HCT116 (cell line): Measurements from ENCODE around the gene GFPT2. TPM values are rescaled to one million over a fixed set of nuclear protein-coding genes. Genes with fewer than 3 reads are reported as not detected.

ENCODE experiments used
- ATAC-seq: fragments of 200-7000 bp; cut with Tn5 transposase; 2 replicates; pipeline ENCODE4 v1.9.1; 2020; ENCODE audit warnings: mild to moderate bottlenecking, moderate library complexity
- BruUV-seq: library from RNA; stranded (reverse); fragments of 400-500 nt; replicated peaks from 2 replicates; lab custom pipeline; 2021; lab: Mats Ljungman, UMichigan
- CTCF ChIA-PET: fragments of 300-600 bp; sonication (Branson Sonifier 250); formaldehyde crosslinking; loops from one replicate; lab custom pipeline; 2021; ENCODE audit warnings: antibody characterized with exemption; lab: Charles Lee
- POLR2A ChIA-PET: fragments of 300-600, 350-600 bp; sonication (Branson Sonifier 250); formaldehyde crosslinking; loops from one replicate; lab custom pipeline; 2021; ENCODE audit warnings: antibody characterized with exemption; lab: Charles Lee
- RAD21 ChIA-PET, 2 experiments: fragments of 300-600 bp; sonication (Branson Sonifier 250); formaldehyde crosslinking; loops; one replicate each; lab custom pipeline; 2023; ENCODE audit warnings: low total read pairs in 2 of 2; ENCODE audit not compliant: uncharacterized antibody in 2 of 2, unreplicated experiment in 2 of 2, low non-redundant PET in 1 of 2; lab: Charles Lee
- DNase-seq: peaks from one replicate; pipeline ENCODE4 v3.0.0-alpha.2; 2010; ENCODE audit warnings: low read depth, low spot score
- H2AFZ ChIP-seq: fragments of 200-600 bp; shearing (Covaris generic), sonication (generic); 2 replicates; pipeline ENCODE4 v1.6.1; 2017; ENCODE audit warnings: low read depth, mixed run types, mixed read lengths, antibody characterized with exemption, low read length; ENCODE audit not compliant: poor library complexity, severe bottlenecking
- H3K27ac ChIP-seq: 2 replicates; pipeline ENCODE4 v1.5.1; 2012; ENCODE audit warnings: low read depth, low read length
- H3K27me3 ChIP-seq: fragments of 200-600 bp; sonication (generic); 2 replicates; pipeline ENCODE4 v1.6.1; 2016; ENCODE audit warnings: mixed run types, low read length, mixed read lengths; ENCODE audit not compliant: insufficient read depth
- H3K36me3 ChIP-seq, 2 experiments: fragments of 200-500 bp in 1 of 2; fragments of 200-600 bp in 1 of 2; sonication (Bioruptor generic) in 1 of 2; sonication (generic) in 1 of 2; 2 replicates each; pipeline versions ENCODE4 v1.5.1 to v1.6.1; 2014 to 2016; ENCODE audit warnings: low read length in 2 of 2, inconsistent platforms in 1 of 2, mixed read lengths in 1 of 2, mixed run types in 1 of 2; ENCODE audit not compliant: insufficient read depth in 2 of 2, control insufficient read depth in 1 of 2
- H3K4me1 ChIP-seq, 2 experiments: fragments of 200-600 bp in 1 of 2; sonication (generic) in 1 of 2; 2 replicates each; pipeline versions ENCODE4 v1.5.1 to v1.6.1; 2012 to 2017; ENCODE audit warnings: low read length in 2 of 2, inconsistent platforms in 1 of 2, mild to moderate bottlenecking in 1 of 2, mixed read lengths in 1 of 2, mixed run types in 1 of 2, moderate library complexity in 1 of 2; ENCODE audit not compliant: insufficient read depth in 2 of 2, control insufficient read depth in 1 of 2
- H3K4me2 ChIP-seq: fragments of 200-600 bp; sonication (generic); 2 replicates; pipeline ENCODE4 v1.6.1; 2017; ENCODE audit warnings: mixed run types, low read length, mixed read lengths
- H3K4me3 ChIP-seq, 2 experiments: fragments of 200-600 bp in 1 of 2; sonication (generic) in 1 of 2; replicated peaks in 1 of 2; 2 replicates each; pipeline ENCODE4 v1.5.1; 2011 to 2016; ENCODE audit warnings: low read length in 2 of 2, control low read depth in 1 of 2, low read depth in 1 of 2, mild to moderate bottlenecking in 1 of 2, mixed read lengths in 1 of 2, mixed run types in 1 of 2
- H3K79me2 ChIP-seq: fragments of 200-600 bp; sonication (generic); 2 replicates; pipeline ENCODE4 v1.6.1; 2017; ENCODE audit warnings: mild to moderate bottlenecking, mixed run types, low read length, moderate library complexity, mixed read lengths; ENCODE audit not compliant: insufficient read depth
- H3K9ac ChIP-seq: fragments of 200-600 bp; sonication (generic); 2 replicates; pipeline ENCODE4 v1.6.1; 2016; ENCODE audit warnings: low read length, mixed read lengths
- H3K9me2 ChIP-seq: fragments of 200-600 bp; sonication (generic), shearing (Covaris generic); 2 replicates; pipeline ENCODE4 v1.6.1; 2017; ENCODE audit warnings: mixed run types, mild to moderate bottlenecking, moderate library complexity; ENCODE audit not compliant: insufficient read depth
- H3K9me3 ChIP-seq, 2 experiments: fragments of 200-500 bp in 1 of 2; fragments of 200-600 bp in 1 of 2; sonication (Bioruptor generic) in 1 of 2; sonication (generic) in 1 of 2; 2 replicates each; pipeline ENCODE4 v1.6.1; 2014 to 2017; ENCODE audit warnings: low read length in 2 of 2, mixed read lengths in 2 of 2, inconsistent platforms in 1 of 2, low read depth in 1 of 2, mild to moderate bottlenecking in 1 of 2, mixed run types in 1 of 2, moderate library complexity in 1 of 2; ENCODE audit not compliant: control insufficient read depth in 1 of 2, insufficient read depth in 1 of 2
- H4K20me1 ChIP-seq: fragments of 200-600 bp; sonication (generic), shearing (Covaris generic); 2 replicates; pipeline ENCODE4 v1.6.1; 2017; ENCODE audit warnings: mixed run types, mild to moderate bottlenecking, moderate library complexity; ENCODE audit not compliant: insufficient read depth
- ATF3 ChIP-seq: IDR thresholded peaks from 2 replicates; pipeline ENCODE4 v1.6.1; 2012
- ELF1 ChIP-seq: IDR thresholded peaks from 2 replicates; pipeline ENCODE4 v1.6.1; 2012; ENCODE audit warnings: low read depth, borderline replicate concordance
- EZH2 ChIP-seq: fragments of 200-600 bp; sonication (generic); IDR thresholded peaks from 2 replicates; pipeline ENCODE4 v1.6.1; 2017; ENCODE audit warnings: antibody characterized with exemption, mixed run types
- EZH2phosphoT487 ChIP-seq: fragments of 200-600 bp; IDR thresholded peaks from 2 replicates; pipeline ENCODE4 v1.6.1; 2018; ENCODE audit warnings: antibody characterized with exemption, borderline replicate concordance
- RAD21 ChIP-seq: IDR thresholded peaks from 2 replicates; pipeline ENCODE4 v1.6.1; 2012; ENCODE audit warnings: low read depth, mild to moderate bottlenecking
- REST ChIP-seq: IDR thresholded peaks from 2 replicates; pipeline ENCODE4 v1.6.1; 2012; ENCODE audit warnings: low read depth
- SIN3A ChIP-seq: IDR thresholded peaks from 2 replicates; pipeline ENCODE4 v1.6.1; 2012; ENCODE audit warnings: low read depth
- SP1 ChIP-seq: IDR thresholded peaks from 2 replicates; pipeline ENCODE4 v1.6.1; 2012; ENCODE audit warnings: low read depth
- SRF ChIP-seq: IDR thresholded peaks from 2 replicates; pipeline ENCODE4 v1.6.1; 2012; ENCODE audit warnings: low read depth
- YY1 ChIP-seq: IDR thresholded peaks from 2 replicates; pipeline ENCODE4 v1.6.1; 2011; ENCODE audit warnings: low read length, low read depth, moderate library complexity, mild to moderate bottlenecking; ENCODE audit not compliant: insufficient replicate concordance; ENCODE audit errors: extremely low read depth
- ZBTB33 ChIP-seq: IDR thresholded peaks from 2 replicates; pipeline ENCODE4 v1.6.1; 2011; ENCODE audit warnings: mild to moderate bottlenecking, low read length, moderate library complexity; ENCODE audit not compliant: insufficient replicate concordance; ENCODE audit errors: extremely low read depth
- ZFX ChIP-seq: fragments of 450-650 bp; IDR thresholded peaks from 2 replicates; pipeline ENCODE4 v1.6.1; 2017
- ZNF274 ChIP-seq: fragments of 200-500 bp; sonication (Bioruptor generic); IDR thresholded peaks from 2 replicates; pipeline ENCODE4 v1.6.1; 2014; ENCODE audit warnings: mild to moderate bottlenecking, low read depth, low read length, inconsistent platforms
- intact Hi-C: fragments of 100-400 bp; cut with micrococcal nuclease; formaldehyde crosslinking; loops from 2 replicates; pipeline ENCODE4 v1.10.0; 2022
- total RNA-seq: library from RNA; stranded (reverse); gene quantifications from one replicate; pipeline ENCODE4 v1.2.1, GENCODE V29; 2021; ENCODE audit not compliant: unreplicated experiment

The GFPT2 gene
- total RNA-seq, 1 experiment from 2014 or later = 16.1 TPM

GRCh38 chr5:180379355-180380070, 26.4 kb upstream of the GFPT2 start:
- BruUV-seq = no TSS peak

GRCh38 chr5:180378438-180379344, 25.6 kb upstream of the GFPT2 start:
- no peak overlapping the region for H3K27ac ChIP-seq
- no peak overlapping the region for H3K9ac ChIP-seq
- no peaks in the 10 kb centered on the region for H3K27me3 ChIP-seq
- intact Hi-C loops = no loop called here
- no peaks in the 10 kb centered on the region for H3K36me3 ChIP-seq
- H3K9me3 ChIP-seq = no peaks in the 10 kb centered on the region
- H3K9me2 ChIP-seq = no peaks in the 10 kb centered on the region
- POLR2A ChIA-PET = no interaction called here
- CTCF ChIA-PET = no interaction called here
- no peak overlapping the region for H3K4me2 ChIP-seq
- RAD21 ChIA-PET = no interaction called here
- DNase-seq (no peak), ATAC-seq (no peak)
- H3K79me2 ChIP-seq = no peaks in the 10 kb centered on the region
- TF ChIP-seq EZH2 = no peak
- no peak for TF ChIP-seq EZH2phosphoT487
- TF ChIP-seq RAD21 = no peak
- TF ChIP-seq YY1 = no peak
- no peak for TF ChIP-seq ZNF274
- no peak for TF ChIP-seq ZBTB33
- no peak for TF ChIP-seq SRF
- TF ChIP-seq ATF3 = no peak
- no peak for TF ChIP-seq REST
- no peak for TF ChIP-seq ELF1
- no peak overlapping the region for H2AFZ ChIP-seq
- no peaks in the 10 kb centered on the region for H3K4me1 ChIP-seq
- BruUV-seq = no TSS peak
- no peaks in the 10 kb centered on the region for H4K20me1 ChIP-seq
- H3K4me3 ChIP-seq = no peak overlapping the region

More at GRCh38 chr5:180379355-180380070, 26.4 kb upstream of the GFPT2 start:
- Histone ChIP-seq H3K27me3 (no peaks in the 10 kb centered on the region), H3K4me3 (no peak overlapping the region), H3K9me3 (no peaks in the 10 kb centered on the region), H2AFZ (no peak overlapping the region), H3K27ac (no peak overlapping the region), H3K9ac (no peak overlapping the region), H3K36me3 (no peaks in the 10 kb centered on the region), H3K9me2 (no peaks in the 10 kb centered on the region), H3K79me2 (no peaks in the 10 kb centered on the region), H3K4me1 (no peaks in the 10 kb centered on the region), H3K4me2 (no peak overlapping the region), H4K20me1 (no peaks in the 10 kb centered on the region)
- DNase-seq = no peak
- intact Hi-C loops = no loop called here
- CTCF ChIA-PET = no interaction called here
- ATAC-seq = no peak
- TF ChIP-seq RAD21 (no peak), SIN3A (no peak), ZFX (no peak), SP1 (no peak)
- RAD21 ChIA-PET = no interaction called here
- POLR2A ChIA-PET = no interaction called here
